Measurements from ENCODE around the gene HPGDS.

GRCh38 chr4:94271248-94271647, 71.4 kb downstream of the HPGDS start:
- no peak for TF ChIP-seq CTCF (IDR thresholded peaks at IDR 0.05)
- no peak for TF ChIP-seq EP300 (IDR thresholded peaks at IDR 0.05)
- TF ChIP-seq POLR2AphosphoS5 (IDR thresholded peaks at IDR 0.05) = no peak
